DMS 273 treated with DMSO at 0.1 percent for 48 hours (cell line): ENCODE results near the gene COL4A2.

Source experiments
- DNase-seq: peaks from one replicate; lab custom pipeline; 2025; lab: John Stamatoyannopoulos, UW

Gene COL4A2

DNA sequence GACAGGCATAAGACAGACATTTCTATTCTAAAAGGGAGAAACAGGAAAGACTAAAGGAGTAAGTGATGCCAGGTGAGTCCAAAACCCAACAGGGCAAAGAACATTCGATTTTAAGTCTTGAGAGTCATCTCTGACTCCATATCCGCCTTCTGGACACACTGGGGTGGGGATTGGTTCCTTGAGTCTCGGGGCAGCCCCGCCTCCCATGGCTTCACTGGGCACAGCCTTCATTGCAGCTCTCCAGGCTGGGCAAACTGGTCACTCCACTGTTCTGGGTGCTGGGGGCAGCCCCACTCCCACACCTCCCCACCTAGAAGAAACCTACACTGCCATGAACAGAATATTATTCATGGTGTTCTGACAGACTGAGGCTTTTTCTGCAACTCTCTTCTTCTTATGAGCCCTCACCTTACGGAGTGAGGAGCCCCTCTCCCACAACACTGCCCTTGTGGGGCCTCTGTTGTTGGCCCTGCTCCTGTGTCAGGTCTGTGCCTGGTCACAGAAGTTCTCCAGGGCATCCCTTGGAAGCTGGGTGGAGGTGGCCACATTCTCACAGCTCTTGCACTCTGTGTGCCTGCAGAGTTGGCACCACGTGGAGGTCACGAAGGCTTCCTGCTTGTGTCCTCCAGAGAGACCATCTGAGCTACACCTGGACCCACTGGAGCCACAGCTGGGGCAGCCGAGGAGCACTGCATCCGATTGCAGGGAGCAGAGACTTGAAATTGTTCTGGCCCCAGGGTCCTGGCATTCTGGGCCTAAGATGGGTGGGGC lies 95.4 kb downstream of the COL4A2 start:
- DNase-seq, result no peak

- DNase-seq, result no peak
Observed at GRCh38 chr13:110403315-110403714, 96.2 kb downstream of the COL4A2 start.

DNA sequence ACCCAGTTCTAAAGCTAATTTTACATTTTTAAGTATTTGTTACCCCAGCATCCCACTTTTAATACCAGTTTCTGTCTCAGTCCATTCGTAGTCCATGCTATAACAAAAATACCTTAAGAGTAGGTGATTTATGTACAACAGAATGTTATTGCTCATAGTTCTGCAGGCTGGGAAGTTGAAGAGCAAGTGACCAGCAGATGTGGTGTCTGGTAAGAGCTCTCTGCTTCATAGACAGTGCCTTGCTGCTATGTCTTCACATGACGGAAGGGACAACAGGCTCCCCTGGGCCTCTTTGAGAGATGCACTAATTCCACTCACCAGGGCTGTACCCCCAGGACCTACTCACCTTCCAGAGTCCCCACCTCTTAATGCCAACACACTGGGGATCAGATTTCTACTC lies 96.6 kb downstream of the COL4A2 start:
- DNase-seq, result no peak

GRCh38 chr13:110404321-110404720 lies 97.2 kb downstream of the COL4A2 start:
- no peak for DNase-seq

DNA sequence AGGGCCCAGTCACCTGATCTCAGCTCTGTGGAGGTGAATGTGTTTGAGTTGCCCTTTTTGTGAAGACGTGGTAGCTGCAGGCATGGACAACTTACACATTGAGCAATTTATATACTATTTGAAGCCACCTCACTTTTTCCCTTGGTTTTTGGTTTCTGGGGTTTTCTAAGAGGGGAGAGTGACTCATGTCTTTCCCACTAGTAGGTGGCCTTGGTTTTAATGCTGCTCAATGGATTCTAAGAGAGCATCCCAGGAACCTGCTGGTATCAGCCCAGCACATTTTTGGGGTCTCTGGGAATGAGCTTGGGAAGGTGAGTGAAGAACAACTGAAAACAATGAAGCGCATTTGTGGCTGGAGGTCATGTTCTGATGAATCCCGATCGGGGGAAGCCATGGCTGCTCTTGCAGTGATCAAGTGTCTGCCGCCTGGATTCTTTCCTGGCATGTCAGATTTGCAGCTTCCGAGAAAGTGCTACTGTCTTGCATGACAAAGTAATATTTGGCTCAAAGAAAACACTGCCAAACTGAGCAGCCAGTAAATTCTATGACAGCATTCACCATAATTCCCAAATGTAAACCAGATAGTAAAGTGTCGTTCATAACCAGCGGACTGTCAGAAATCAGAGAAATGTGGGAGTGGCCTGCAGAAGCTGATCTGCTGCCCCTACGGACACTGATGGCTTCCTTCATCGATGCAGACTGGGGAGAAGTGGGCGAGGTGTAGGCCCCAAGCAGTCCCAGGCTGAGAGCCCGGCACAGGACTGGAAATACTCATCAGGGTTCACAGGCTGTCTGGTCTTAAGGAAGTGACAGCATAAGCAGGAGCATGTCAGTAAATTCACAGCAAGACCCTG lies 98.7 kb downstream of the COL4A2 start:
- no peak for DNase-seq

- DNase-seq, result no peak
Observed at GRCh38 chr13:110407021-110407420, 99.9 kb downstream of the COL4A2 start.

GRCh38 chr13:110407531-110407930 lies 100.4 kb downstream of the COL4A2 start:
- DNase-seq, result no peak

DNA sequence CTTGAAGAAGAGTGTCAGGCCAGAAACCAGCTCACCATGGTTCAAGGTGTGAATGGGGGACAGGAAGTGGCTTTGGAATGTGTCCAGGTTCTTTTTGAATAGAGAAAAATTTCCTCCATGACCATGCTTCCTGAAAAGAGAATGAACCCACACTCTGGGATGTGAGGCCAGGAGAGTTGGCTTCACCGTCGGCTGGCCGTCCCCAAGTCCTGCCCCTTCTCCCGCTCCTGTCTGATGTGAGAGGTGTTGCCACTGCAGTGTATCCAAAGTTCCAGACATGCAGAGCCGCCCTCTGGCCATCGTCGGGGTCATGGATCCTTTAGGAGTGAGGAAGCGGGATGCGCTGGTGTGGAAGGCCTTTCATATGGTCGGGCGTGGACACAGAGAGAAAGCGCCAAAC lies 101.2 kb downstream of the COL4A2 start:
- DNase-seq, result no peak

GRCh38 chr13:110409581-110409992 lies 102.5 kb downstream of the COL4A2 start:
- no peak for DNase-seq

DNA sequence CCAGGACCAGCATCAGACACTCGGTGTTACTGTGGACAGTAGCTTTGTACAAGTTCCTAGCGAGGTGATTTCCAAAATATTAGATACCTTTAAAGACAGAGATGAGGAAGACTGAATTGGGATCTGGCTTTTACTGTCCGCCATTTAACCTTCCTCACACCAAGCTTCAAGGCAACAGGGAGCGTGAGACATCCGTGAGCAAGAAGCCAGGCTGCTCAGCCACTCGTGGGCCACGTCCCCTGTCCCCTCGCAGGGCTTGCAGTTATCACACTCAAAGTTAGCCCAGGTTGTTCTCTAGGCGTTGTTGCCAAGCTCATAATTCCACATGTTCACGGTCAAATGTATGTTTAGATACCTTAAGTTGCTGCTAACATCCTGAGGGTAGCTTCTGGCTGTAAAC lies 102.9 kb downstream of the COL4A2 start:
- DNase-seq, result no peak

DNA sequence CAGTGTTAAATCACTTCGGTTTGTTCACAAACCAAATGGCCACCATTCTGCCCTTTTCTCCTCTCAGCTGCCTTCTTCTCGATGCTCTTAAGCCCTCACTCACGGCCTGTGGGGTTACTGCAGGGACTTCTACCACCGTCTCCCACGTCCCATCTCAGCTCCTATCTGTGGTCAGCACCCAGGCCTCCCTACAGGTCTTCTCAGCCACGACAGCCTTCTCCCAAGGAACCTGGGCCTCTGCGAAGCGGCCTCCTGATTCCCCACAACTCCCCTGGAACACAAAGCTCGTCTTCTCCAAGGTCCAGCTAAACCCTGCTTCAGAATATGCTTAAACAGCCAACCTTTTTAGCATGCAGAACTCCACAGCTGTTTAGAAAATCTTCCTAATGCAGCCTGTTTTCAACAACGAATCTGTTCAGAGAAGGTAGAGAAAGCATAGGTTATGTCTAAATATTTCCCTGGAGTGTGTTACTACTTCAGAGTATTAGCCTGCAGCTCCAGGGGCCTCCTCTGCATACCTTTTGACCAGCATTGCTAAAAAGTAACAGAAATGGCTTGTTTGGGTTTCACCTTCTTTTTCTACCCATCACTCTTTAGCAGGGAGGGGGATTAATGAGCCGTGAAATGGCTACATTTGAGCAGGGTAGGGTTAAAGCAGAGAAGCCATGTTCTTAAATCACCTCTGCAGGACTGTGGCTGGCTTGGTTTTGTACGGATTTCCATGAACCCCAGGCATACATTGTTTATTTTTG lies 104.0 kb downstream of the COL4A2 start:
- no peak for DNase-seq

GRCh38 chr13:110411688-110412059 lies 104.6 kb downstream of the COL4A2 start:
- DNase-seq, result no peak

DNA sequence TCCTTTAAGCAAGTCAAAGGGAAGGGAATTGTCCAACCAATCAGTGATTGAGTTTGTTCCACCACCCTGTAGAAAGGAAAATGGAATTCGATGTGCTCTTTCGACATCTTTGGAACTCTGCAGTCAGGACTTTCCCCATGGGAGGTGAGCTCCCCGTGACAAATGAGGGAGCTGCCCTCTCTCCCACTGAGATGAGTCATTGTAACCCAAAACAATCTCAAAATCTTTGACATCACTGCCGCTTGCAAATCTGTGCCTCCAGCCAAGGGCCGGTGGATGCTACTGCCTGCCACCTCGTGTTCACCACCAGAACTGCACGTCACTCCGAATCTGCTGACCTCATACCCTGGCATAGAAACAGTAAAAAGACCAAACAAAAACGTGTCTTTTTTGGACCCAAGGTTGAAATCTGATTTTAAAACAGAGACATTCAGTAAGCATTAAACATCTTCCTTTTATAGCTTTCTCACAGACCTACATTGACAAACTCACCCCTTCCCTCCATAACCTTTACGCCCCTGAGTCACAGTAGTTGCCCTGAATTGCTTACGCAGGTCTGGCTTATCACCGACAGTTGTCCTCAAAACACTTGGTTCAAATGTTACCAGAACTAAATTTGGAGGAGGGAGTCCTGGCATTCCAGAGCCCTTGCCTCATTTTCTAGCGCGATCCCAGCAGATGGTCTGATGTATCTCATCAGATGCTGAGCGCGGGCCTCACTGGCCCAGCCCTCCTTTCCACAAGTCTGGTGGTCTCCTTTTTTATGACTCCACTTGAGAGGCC lies 105.2 kb downstream of the COL4A2 start:
- DNase-seq, result peak; percentile 22

DNA sequence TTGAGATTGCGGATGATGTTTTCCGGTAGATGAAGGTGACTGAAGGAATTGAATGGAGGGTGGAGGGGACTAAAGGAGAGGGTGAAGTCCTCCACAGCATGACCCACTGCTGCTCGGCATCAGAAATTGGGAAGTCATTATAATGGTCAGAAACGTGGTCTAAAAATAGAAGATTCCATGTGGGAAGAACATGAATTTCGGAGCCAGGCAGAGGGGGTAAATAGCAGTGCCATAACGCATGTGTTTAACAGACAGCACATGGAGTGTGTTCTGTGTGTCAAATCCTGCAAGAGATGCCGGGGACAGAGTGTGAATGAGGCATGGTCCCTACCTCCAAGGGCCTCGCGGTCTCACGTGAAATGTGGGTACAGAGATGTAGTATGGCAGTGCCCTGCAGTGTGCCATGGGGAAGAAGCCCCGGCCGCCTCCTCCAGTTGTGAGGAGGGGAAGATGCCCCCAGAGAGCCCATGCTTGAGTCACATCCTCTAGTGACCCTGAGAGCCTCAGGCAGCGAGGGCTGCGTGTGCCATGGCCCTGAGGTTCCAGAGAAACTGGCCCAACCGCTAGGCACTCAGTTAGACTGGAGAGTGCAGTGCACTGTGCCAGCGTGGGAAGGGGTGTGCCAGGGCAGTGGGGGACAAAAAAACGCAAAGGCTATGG lies 106.1 kb downstream of the COL4A2 start:
- DNase-seq, result no peak

DNA sequence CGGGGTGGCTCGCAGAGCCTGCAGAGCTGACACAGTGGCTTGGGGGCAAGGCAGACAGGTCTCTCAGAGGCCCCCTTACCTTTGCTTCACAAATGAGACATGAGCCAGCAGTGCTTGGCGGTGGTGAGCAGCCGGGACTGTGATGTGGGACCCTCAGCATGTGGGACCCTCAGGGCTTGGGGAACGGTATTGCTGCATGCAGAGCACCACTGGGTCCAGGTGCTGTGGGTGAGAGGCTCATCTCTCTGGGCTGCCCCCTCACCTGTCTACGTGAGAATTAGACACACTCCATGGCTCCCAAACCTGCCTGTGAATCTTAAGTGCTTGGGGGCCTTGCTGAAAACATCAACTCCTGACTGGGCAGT lies 106.6 kb downstream of the COL4A2 start:
- DNase-seq, result no peak

- no peak for DNase-seq
Observed at GRCh38 chr13:110414283-110414682, 107.2 kb downstream of the COL4A2 start.

GRCh38 chr13:110414931-110415330 lies 107.8 kb downstream of the COL4A2 start:
- DNase-seq, result no peak

- no peak for DNase-seq
Observed at GRCh38 chr13:110415669-110416068, 108.6 kb downstream of the COL4A2 start.

GRCh38 chr13:110416131-110417025 lies 109.3 kb downstream of the COL4A2 start:
- DNase-seq, result no peak

DNA sequence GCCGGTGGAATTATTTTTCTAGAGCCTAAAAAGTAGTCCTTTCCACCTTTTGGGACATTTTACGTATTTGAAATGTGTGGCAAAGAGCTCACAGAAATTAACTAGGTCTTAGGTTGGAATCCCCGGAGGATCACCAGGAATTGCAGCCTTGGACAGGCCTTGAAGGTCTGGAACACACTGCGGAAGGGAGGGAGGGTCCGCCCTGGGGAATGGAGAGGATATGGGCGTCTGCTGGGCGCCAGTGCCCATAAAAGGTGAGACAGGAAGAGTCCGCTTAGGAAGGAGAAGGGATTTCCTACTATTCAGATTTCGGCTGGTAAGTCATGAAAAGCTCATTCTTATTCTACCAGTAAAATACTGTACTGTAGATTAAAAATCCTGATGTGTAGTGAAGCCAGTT lies 111.9 kb downstream of the COL4A2 start:
- DNase-seq, result no peak
